Hematopoietic multipotent progenitor cell (in vitro differentiated cells): Measurements from ENCODE around the gene COL9A3. TPM values are rescaled to one million over a fixed set of nuclear protein-coding genes. Genes with fewer than 3 reads are reported as not detected.
"Not testable (repeated sequence)": the region's sequence is repeated elsewhere in the genome, so short reads cannot be mapped to it uniquely, and the experiment has no call there.

Source experiments
- DNase-seq, 3 donors: peaks; one replicate each; pipeline ENCODE4 v3.0.0-alpha.2; 2011 to 2015; ENCODE audit warnings: low read depth in 2 of 3, low spot score in 2 of 3
- total RNA-seq: library from RNA; depleted of rRNA; stranded (reverse); fragments of >200 nt; gene quantifications from one replicate; pipeline ENCODE4 v1.2.3, GENCODE V29; 2012

The COL9A3 gene
- total RNA-seq, 1 donor = 0.27 TPM

- DNase-seq = no peak
These were observed 36.0 kb downstream of the COL9A3 start for GRCh38 chr20:62852841-62853240.

- not testable (repeated sequence) for DNase-seq
These were observed 36.5 kb downstream of the COL9A3 start for GRCh38 chr20:62853304-62853703.

GRCh38 chr20:62854121-62854520, 37.3 kb downstream of the COL9A3 start:
- DNase-seq = no peak

- DNase-seq = no peak
These were observed 38.3 kb downstream of the COL9A3 start for GRCh38 chr20:62855120-62855519.

- DNase-seq = no peak
These were observed 40.2 kb downstream of the COL9A3 start for GRCh38 chr20:62856931-62857619.

GRCh38 chr20:62858058-62858830, 41.4 kb downstream of the COL9A3 start:
- peak in 1 of 3 donors; percentile 60 for DNase-seq

GRCh38 chr20:62859721-62860120, 42.9 kb downstream of the COL9A3 start:
- DNase-seq = no peak

- no peak for DNase-seq
These were observed 43.6 kb downstream of the COL9A3 start for GRCh38 chr20:62860391-62860923.

- DNase-seq = peak; percentile 24 to 38 (median 35)
These were observed 44.3 kb downstream of the COL9A3 start for GRCh38 chr20:62860924-62861691.

- DNase-seq = peak; percentile 80 to 94 (median 84)
These were observed 45.0 kb downstream of the COL9A3 start, which contains the start of gene TCFL5 for GRCh38 chr20:62861726-62862336. TSS of gene TCFL5 (minus strand) at chr20:62861822. CDS start at chr20:62861670, 152 bp downstream.

GRCh38 chr20:62864207-62864606, 47.4 kb downstream of the COL9A3 start:
- DNase-seq = no peak

- DNase-seq = no peak
These were observed 55.5 kb downstream of the COL9A3 start for GRCh38 chr20:62872184-62872847.

GRCh38 chr20:62872862-62873261, 56.0 kb downstream of the COL9A3 start:
- DNase-seq = no peak

GRCh38 chr20:62873280-62873679, 56.4 kb downstream of the COL9A3 start:
- no peak for DNase-seq

GRCh38 chr20:62873681-62874031, 56.8 kb downstream of the COL9A3 start:
- DNase-seq = peak in 1 of 3 donors; percentile 31

- DNase-seq = no peak
These were observed 58.1 kb downstream of the COL9A3 start for GRCh38 chr20:62874964-62875344.

- peak in 2 of 3 donors; percentile 15 to 45 for DNase-seq
These were observed 58.8 kb downstream of the COL9A3 start for GRCh38 chr20:62875419-62876361.

- no peak for DNase-seq
These were observed 59.7 kb downstream of the COL9A3 start for GRCh38 chr20:62876501-62876901.
